ENCODE results near the gene SPAG8.

SPAG8 gene

GRCh38 chr9:35812025-35812602 is at the start of gene SPAG8:
Gene SPAG8 (minus strand): TSS chr9:35812262. CDS start chr9:35812147, 115 bp downstream.
- Mint-ChIP-seq H3K4me3 (peak within 1 kb of the TSS; percentile 80), H3K9me3 (no peaks in the 10 kb centered on the region), H3K27me3 (no peaks in the 10 kb centered on the region), H3K4me1 (peaks cover 53% of the 10 kb centered on the region), H3K36me3 (ENCODE audit: low read depth) (no peaks in the 10 kb centered on the region), H3K27ac (peak within 1 kb of the TSS; percentile 92)
- ATAC-seq: peak; percentile 82
- DNase-seq: peak; percentile 92

GRCh38 chr9:35861161-35861897 is 49.3 kb upstream of the SPAG8 start:
- H3K36me3 Mint-ChIP-seq (ENCODE audit: low read depth): no peaks in the 10 kb centered on the region

GRCh38 chr9:35859990-35860339 is 47.9 kb upstream of the SPAG8 start:
- Mint-ChIP-seq H3K27me3 (peaks cover 7% of the 10 kb centered on the region), H3K9me3 (no peaks in the 10 kb centered on the region), H3K36me3 (ENCODE audit: low read depth) (no peaks in the 10 kb centered on the region), H3K27ac (no peak overlapping the region), H3K4me3 (no peak overlapping the region), H3K4me1 (no peaks in the 10 kb centered on the region)
- ATAC-seq (no peak), DNase-seq (no peak)

More at GRCh38 chr9:35861161-35861897, 49.3 kb upstream of the SPAG8 start:
- Mint-ChIP-seq H3K27ac (no peak overlapping the region), H3K4me1 (no peaks in the 10 kb centered on the region), H3K27me3 (peaks cover 7% of the 10 kb centered on the region), H3K9me3 (no peaks in the 10 kb centered on the region), H3K4me3 (no peak overlapping the region)
- no peak for DNase-seq
- ATAC-seq: no peak

- no peaks in the 10 kb centered on the region for H3K36me3 Mint-ChIP-seq (ENCODE audit: low read depth)
- no peaks in the 10 kb centered on the region for H3K9me3 Mint-ChIP-seq
- H3K27ac Mint-ChIP-seq: no peak overlapping the region
- peak; percentile 77 for ATAC-seq
- H3K27me3 Mint-ChIP-seq: peaks cover 7% of the 10 kb centered on the region
- peak; percentile 10 for DNase-seq
- no peak overlapping the region for H3K4me3 Mint-ChIP-seq
- H3K4me1 Mint-ChIP-seq: no peaks in the 10 kb centered on the region
Observed at GRCh38 chr9:35859310-35859989, 47.4 kb upstream of the SPAG8 start.

- H3K36me3 Mint-ChIP-seq (ENCODE audit: low read depth): no peaks in the 10 kb centered on the region
Observed at GRCh38 chr9:35858458-35858857, 46.4 kb upstream of the SPAG8 start.

GRCh38 chr9:35856882-35857281 is 44.8 kb upstream of the SPAG8 start:
- no peaks in the 10 kb centered on the region for H3K4me1 Mint-ChIP-seq
- DNase-seq: no peak
- peaks cover 2% of the 10 kb centered on the region for H3K27me3 Mint-ChIP-seq
- H3K4me3 Mint-ChIP-seq: no peak overlapping the region
- H3K36me3 Mint-ChIP-seq (ENCODE audit: low read depth): no peaks in the 10 kb centered on the region
- no peaks in the 10 kb centered on the region for H3K9me3 Mint-ChIP-seq
- H3K27ac Mint-ChIP-seq: no peak overlapping the region
- no peak for ATAC-seq

More at GRCh38 chr9:35858458-35858857, 46.4 kb upstream of the SPAG8 start:
- Mint-ChIP-seq H3K27me3 (peaks cover 7% of the 10 kb centered on the region), H3K4me3 (no peak overlapping the region), H3K27ac (no peak overlapping the region), H3K4me1 (no peaks in the 10 kb centered on the region), H3K9me3 (no peaks in the 10 kb centered on the region)
- DNase-seq: no peak
- no peak for ATAC-seq

GRCh38 chr9:35856206-35856605 is 44.1 kb upstream of the SPAG8 start:
- Mint-ChIP-seq H3K27ac (no peak overlapping the region), H3K4me1 (no peaks in the 10 kb centered on the region), H3K36me3 (ENCODE audit: low read depth) (no peaks in the 10 kb centered on the region), H3K4me3 (no peak overlapping the region), H3K27me3 (peaks cover under 1% of the 10 kb centered on the region), H3K9me3 (no peaks in the 10 kb centered on the region)
- no peak for ATAC-seq
- DNase-seq: no peak

- no peak overlapping the region for H3K27ac Mint-ChIP-seq
- DNase-seq (no peak), ATAC-seq (no peak)
- no peak overlapping the region for H3K4me3 Mint-ChIP-seq
- H3K4me1 Mint-ChIP-seq: no peaks in the 10 kb centered on the region
- H3K9me3 Mint-ChIP-seq: no peaks in the 10 kb centered on the region
- H3K36me3 Mint-ChIP-seq (ENCODE audit: low read depth): no peaks in the 10 kb centered on the region
- no peaks in the 10 kb centered on the region for H3K27me3 Mint-ChIP-seq
Observed at GRCh38 chr9:35854091-35854762, 42.2 kb upstream of the SPAG8 start.

- no peak overlapping the region for H3K4me3 Mint-ChIP-seq
- DNase-seq: no peak
- H3K36me3 Mint-ChIP-seq (ENCODE audit: low read depth): no peaks in the 10 kb centered on the region
- H3K27ac Mint-ChIP-seq: peak overlapping the region; percentile 28
- no peaks in the 10 kb centered on the region for H3K27me3 Mint-ChIP-seq
- H3K4me1 Mint-ChIP-seq: peaks cover 6% of the 10 kb centered on the region
- ATAC-seq: no peak
- no peaks in the 10 kb centered on the region for H3K9me3 Mint-ChIP-seq
Observed at GRCh38 chr9:35852876-35853865, 41.1 kb upstream of the SPAG8 start.

GRCh38 chr9:35852267-35852815 is 40.3 kb upstream of the SPAG8 start:
- ATAC-seq: no peak
- peaks cover 14% of the 10 kb centered on the region for H3K4me1 Mint-ChIP-seq
- no peak for DNase-seq
- H3K4me3 Mint-ChIP-seq: no peak overlapping the region
- H3K36me3 Mint-ChIP-seq (ENCODE audit: low read depth): no peaks in the 10 kb centered on the region
- no peaks in the 10 kb centered on the region for H3K9me3 Mint-ChIP-seq
- H3K27ac Mint-ChIP-seq: peak overlapping the region; percentile 28
- no peaks in the 10 kb centered on the region for H3K27me3 Mint-ChIP-seq

GRCh38 chr9:35847792-35848572 is 35.9 kb upstream of the SPAG8 start:
- H3K4me3 Mint-ChIP-seq: peak overlapping the region; percentile 7
- H3K9me3 Mint-ChIP-seq: no peaks in the 10 kb centered on the region
- H3K4me1 Mint-ChIP-seq: peaks cover 38% of the 10 kb centered on the region
- peak; percentile 56 for DNase-seq
- ATAC-seq: peak; percentile 98
- no peaks in the 10 kb centered on the region for H3K27me3 Mint-ChIP-seq
- peak overlapping the region; percentile 21 for H3K27ac Mint-ChIP-seq
- H3K36me3 Mint-ChIP-seq (ENCODE audit: low read depth): no peaks in the 10 kb centered on the region

GRCh38 chr9:35845824-35846771 is 34.0 kb upstream of the SPAG8 start:
- ATAC-seq: no peak
- Mint-ChIP-seq H3K4me3 (no peak overlapping the region), H3K4me1 (peaks cover 38% of the 10 kb centered on the region), H3K27me3 (no peaks in the 10 kb centered on the region), H3K36me3 (ENCODE audit: low read depth) (no peaks in the 10 kb centered on the region), H3K9me3 (no peaks in the 10 kb centered on the region), H3K27ac (peak overlapping the region; percentile 40)
- no peak for DNase-seq

Data from activated naive CD8-positive, alpha-beta T cell treated with anti-CD3 and anti-CD28 coated beads, Interleukin-2, amount 50 U/mL, for 24 hours (primary cell).